ENCODE results near the gene ARHGAP33.

ARHGAP33 gene

GRCh38 chr19:35736913-35737886 is 38.2 kb upstream of the ARHGAP33 start:
- no peak for TF ChIP-seq GATA1 (IDR thresholded peaks at IDR 0.05; ENCODE audit: low read depth, low read length)
- peak; percentile 32 to 61 for DNase-seq

- TF ChIP-seq POLR2A (IDR thresholded peaks at IDR 0.05; ENCODE audit: low read length) (no peak), GATA1 (IDR thresholded peaks at IDR 0.05; ENCODE audit: low read depth, low read length) (no peak)
- no peak for DNase-seq
Measured at GRCh38 chr19:35738021-35738886, 37.1 kb upstream of the ARHGAP33 start.

- DNase-seq = no peak
- no peak for TF ChIP-seq POLR2A (IDR thresholded peaks at IDR 0.05; ENCODE audit: low read length)
- no peak for TF ChIP-seq GATA1 (IDR thresholded peaks at IDR 0.05; ENCODE audit: low read depth, low read length)
Measured at GRCh38 chr19:35738887-35739229, 36.5 kb upstream of the ARHGAP33 start.

DNA sequence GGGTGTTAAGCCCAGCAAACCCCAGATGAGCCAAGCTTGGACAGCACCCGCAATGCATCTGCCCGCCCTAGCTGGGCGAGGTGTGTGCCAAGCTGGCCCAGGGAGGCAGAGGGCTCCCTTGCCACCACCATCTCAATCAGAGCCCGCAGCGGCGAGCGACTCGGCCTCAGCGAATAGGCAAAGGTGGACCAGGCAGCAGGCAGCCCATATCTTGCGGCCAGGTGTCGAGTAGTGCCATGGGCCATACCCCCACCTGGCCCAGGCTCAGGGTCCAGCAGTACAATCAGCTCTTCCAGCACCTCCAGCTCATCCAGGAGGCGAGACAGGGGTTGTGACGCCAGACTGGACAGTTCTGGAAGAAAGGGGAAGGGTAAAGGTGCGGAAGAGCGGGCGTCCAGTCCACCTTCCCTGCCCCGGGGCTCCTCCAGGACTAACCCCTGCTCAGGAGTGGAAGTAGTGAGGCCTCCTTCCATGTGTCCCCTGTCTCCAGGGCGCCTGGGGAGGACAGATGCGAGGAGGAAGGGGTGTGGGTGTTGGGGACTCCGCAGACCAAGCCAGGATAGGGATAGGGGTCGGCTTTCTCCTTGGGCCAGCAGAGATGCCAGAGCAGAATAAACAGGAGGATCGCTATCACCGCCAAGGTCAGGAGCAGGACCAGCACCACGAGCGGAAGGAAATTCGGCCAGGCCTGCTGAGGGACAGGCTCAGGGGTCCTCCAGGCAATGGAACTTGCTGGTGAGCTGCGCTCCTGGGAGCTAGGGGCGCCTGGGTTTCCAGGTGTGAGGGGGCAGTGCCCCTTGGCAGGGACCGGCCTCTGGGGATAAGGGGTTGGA is 35.9 kb upstream of the ARHGAP33 start:
- DNase-seq = no peak
- no peak for TF ChIP-seq GATA1 (IDR thresholded peaks at IDR 0.05; ENCODE audit: low read depth, low read length)
- no peak for TF ChIP-seq POLR2A (IDR thresholded peaks at IDR 0.05; ENCODE audit: low read length)

- TF ChIP-seq GATA1 (IDR thresholded peaks at IDR 0.05; ENCODE audit: low read depth, low read length) (no peak), POLR2A (IDR thresholded peaks at IDR 0.05; ENCODE audit: low read length) (no peak)
- DNase-seq = no peak
Measured at GRCh38 chr19:35740108-35740422, 35.3 kb upstream of the ARHGAP33 start.

DNA sequence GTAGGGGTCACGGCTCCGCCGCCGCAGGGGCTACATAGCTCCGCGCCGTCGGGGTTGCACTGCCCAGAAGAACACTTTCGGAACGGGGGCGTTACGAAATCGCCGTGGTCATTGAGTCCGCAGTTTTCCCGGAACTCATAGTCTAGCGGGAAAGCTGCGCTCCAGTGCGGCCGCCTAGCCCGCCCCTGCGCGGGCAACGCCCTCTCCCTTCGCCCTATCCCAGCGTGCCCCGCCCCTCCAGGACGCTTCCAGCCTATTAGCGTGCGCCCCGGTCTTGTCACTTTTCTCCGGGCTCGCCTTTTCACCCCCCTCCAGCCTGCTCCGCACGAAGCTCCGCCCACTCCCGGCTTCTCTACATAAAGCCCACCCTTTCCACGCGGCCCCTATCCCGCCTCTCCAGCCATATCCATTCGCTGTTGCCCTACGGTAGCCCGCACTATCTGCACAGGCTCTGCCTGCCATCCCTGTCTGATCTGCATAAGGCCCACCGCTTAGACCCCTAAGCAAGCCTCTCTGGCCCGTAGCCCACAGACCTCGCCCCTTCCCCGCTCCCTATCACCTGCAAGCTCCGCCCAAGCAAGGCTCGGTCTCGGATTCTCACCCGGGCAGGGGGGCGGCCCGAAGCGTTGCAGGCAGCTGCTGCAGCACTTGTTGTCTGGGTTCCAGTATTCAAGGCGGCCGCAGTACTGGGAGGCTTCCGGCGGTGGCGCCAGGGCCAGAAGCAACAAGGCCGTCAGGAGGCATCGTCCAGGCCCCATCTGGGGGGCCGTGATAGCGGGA is 34.8 kb upstream of the ARHGAP33 start:
- no peak for TF ChIP-seq GATA1 (IDR thresholded peaks at IDR 0.05; ENCODE audit: low read depth, low read length)
- TF ChIP-seq POLR2A (IDR thresholded peaks at IDR 0.05; ENCODE audit: low read length) = peak; percentile 62
- peak; percentile 97 for DNase-seq

GRCh38 chr19:35741203-35741515 is 34.2 kb upstream of the ARHGAP33 start:
- TF ChIP-seq POLR2A (IDR thresholded peaks at IDR 0.05; ENCODE audit: low read length) = no peak
- no peak for TF ChIP-seq GATA1 (IDR thresholded peaks at IDR 0.05; ENCODE audit: low read depth, low read length)
- DNase-seq = no peak

DNA sequence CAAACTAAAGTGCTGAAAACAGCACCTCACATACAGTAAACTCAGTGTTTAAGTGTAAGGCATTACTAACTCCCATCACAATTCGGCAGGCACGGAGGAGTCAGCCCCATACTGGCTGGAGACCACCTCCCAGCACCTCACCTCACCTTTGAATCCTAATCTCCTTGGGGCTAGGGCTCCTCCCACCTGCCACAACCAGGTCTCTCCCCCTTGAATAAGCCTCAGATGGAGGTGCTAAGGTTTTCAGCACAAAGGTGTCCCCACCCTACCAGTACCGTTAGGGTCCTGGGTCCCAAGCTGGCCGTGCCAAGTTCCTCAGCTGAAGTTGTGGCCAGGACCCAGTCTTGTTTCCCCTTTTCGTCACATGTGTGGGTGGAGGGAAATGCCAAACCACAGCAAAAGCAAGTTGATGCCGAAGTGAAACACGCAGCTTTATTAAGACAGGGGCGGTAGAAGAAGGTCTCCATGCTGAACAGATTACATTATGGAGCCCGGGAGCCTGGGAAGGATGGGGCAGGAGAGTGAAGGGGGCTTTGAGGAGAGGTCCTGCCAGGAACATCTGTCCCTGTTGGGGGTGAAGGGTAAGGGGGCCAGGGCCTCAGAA is 33.1 kb upstream of the ARHGAP33 start, which contains the start of gene IGFLR1:
TSS of gene IGFLR1 (minus strand) at position 332 of the 604 bp plus-strand sequence. CDS start 1,272 bp downstream, outside the sequence.
- DNase-seq = no peak
- TF ChIP-seq GATA1 (IDR thresholded peaks at IDR 0.05; ENCODE audit: low read depth, low read length) = no peak
- no peak for TF ChIP-seq POLR2A (IDR thresholded peaks at IDR 0.05; ENCODE audit: low read length)

GRCh38 chr19:35743640-35744429 is 31.5 kb upstream of the ARHGAP33 start:
- DNase-seq = no peak
- TF ChIP-seq GATA1 (IDR thresholded peaks at IDR 0.05; ENCODE audit: low read depth, low read length) (no peak), POLR2A (IDR thresholded peaks at IDR 0.05; ENCODE audit: low read length) (no peak)

DNA sequence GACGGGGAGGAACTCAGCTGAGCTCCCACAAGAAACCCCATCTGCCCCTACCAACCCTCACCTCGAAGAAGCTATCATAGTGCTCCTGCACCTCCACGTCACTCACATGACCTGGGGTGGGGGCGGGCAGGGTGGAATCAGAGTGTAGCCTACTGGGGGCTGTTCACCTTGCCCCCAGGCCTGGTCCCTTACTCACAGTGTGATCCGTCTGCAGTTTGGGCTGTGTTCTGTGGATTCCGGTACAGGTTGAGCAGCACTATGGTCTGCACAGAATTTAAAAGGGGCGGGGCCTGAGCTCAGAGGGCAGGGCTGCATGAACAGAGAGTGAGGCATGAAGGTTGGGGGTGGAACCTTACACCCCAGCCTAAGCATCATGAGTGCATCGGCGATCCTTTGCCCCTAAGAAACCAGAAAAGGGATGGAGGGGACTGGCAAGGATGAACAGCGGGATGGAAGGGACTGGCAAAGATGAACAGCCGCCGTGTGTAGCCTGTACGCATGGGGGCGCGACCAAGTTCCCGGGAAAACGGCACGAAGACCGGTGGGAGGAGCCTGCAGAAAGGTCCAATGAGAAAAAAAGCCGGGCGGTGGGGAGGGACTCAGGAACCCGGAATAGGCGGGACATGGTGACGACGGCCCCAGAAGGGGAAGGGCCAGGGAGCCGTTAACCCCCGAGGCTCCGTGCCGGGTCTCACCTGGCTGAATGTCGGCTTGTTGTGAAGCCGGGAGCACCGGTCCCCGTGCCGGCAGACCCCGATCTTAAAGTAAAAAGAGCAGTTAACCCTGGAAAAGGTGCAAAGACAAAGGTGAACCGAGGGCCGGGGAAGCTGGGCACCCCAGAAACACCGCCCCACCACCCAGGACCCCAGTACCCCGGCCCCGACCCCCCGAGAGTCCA is 30.7 kb upstream of the ARHGAP33 start:
- DNase-seq = peak; percentile 95 to 96
- TF ChIP-seq GATA1 (IDR thresholded peaks at IDR 0.05; ENCODE audit: low read depth, low read length) (no peak), POLR2A (IDR thresholded peaks at IDR 0.05; ENCODE audit: low read length) (peak; percentile 95)
